Activated CD8-positive, alpha-beta memory T cell treated with anti-CD3 and anti-CD28 coated beads for 48 hours (primary cell): ENCODE results near the gene FGL2.
"Not testable (repeated sequence)": the region's sequence is repeated elsewhere in the genome, so short reads cannot be mapped to it uniquely, and the experiment has no call there.

Experiments used
- DNase-seq, 3 experiments: peaks; one replicate each; pipeline ENCODE4 v3.0.0-alpha.2; 2020; ENCODE audit warnings: low read depth in 2 of 3, low spot score in 2 of 3

Gene FGL2

DNA sequence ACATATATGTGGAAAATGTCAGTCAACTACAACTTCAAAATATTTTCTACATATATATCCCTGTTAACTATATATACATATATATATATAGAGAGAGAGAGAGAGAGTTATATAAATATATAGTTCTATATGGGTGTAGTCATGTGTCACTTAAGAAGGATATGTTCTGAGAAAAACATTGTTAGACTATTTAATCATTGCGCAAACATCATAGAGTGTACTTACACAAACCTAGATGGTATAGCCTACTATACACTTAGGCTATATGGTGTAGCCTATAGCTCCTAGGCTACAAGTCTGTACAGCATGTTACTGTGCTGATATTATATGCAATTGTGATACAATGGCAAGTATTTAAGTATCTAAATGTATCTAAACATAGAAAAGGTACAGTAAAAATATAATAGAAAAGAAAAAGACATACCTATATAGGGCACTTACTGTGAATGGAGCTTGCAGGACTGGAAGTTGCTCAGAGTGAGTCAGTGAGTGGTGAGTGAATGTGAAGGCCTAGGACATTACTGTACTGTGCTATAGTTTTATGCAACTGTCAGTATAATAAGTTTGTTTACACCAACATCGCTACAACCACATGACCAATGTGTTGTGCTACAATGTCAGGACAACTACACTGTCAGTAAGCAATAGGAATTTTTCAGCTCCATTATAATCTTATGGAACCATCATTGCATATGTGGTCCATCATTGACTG lies 18.0 kb upstream of the FGL2 start:
- no peak for DNase-seq

DNA sequence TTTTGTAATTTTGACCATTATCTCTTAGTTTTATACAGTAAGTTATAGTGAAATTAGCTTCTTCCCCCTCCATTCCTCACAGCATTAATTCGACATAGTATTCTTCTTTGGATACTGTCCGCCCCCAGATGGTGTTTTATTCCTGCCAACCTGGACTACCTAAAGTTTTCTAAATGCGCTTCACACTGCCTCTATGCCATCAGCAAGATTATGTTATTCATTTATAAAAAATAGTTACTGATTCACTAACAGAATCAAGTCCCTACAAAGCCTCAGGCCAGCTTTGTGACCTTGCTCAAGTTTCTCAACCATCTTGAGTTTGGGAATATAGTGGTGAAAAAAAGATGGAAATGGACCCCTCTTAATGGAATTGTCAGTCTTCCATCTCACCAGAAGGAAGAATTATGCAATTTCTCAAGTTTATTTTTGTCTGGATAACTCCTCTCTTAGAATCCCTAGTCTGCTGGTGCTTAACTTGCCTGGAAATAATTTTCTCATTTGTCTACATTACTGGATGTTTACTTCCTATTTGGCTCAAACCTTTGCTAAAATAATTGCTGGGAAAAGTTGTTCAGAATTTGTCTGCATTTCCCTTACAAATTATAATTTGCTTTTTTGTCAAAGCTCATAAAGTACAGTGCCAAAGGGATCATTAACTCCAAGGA lies 16.7 kb upstream of the FGL2 start:
- no peak for DNase-seq

- DNase-seq, result no peak
Measured at GRCh38 chr7:77209479-77210139, 10.0 kb upstream of the FGL2 start.

DNA sequence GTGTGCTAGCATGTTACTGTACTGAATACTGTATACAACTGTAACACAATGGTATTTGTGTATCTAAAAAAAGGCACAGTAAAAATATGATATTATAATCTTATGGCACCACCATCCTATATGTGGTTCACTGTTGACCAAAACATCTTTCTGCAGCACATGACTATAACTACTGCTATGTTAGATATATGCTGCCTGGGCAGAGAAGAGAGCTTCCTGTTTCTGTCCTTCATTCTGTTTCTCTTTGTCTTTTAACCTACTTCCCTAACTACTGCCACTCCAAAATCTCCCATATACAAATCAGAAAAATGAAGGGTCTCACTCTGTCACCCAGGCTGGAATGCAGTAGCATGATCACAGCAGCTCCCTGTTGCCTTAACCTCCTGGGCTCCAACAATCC lies 8.8 kb upstream of the FGL2 start:
- DNase-seq, result no peak

DNA sequence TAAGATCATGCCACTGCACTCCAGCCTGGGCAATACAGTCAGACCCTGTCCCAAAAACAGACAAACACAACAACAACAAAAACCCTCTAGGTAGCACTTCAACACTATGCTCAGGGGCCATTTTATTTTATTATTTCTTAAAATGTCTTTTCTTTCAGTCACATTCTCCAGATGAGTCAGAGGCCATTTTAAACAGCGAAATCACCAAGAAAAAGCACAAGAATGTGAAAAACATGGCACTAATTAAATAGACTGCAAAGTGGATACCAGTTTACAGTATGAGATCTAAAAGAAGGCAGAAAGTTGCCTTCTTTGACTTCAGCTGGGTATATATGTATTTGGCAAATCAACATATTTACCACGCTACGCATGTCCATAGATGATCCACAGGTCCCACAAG lies 6.1 kb upstream of the FGL2 start:
- DNase-seq, result no peak

DNA sequence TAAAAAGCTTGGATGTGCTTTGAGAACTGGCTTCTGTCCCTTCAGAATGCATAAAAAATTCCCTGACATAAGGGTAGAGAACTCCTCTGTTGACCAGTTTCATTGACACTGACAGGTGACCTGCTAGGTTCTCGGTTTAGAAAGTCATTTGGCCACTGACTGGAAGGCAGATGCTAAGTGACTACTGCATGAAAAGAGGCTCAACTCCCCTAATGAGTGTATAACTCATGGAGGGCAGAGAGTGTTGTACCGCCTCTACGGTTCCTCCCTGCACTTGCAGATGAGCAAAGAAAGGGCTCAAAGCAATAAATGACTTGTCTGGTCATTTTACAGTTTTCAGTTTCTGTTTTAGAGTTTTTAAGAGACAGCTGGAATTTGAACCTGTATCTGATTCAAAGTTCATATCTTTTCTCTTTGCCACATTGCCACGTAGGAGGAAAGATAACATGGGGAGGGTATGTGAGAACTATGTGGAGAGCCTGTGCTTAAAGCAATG lies 2.9 kb upstream of the FGL2 start:
- DNase-seq, result no peak

GRCh38 chr7:77200542-77200941 lies 923 bp upstream of the FGL2 start:
- DNase-seq, result no peak

- no peak for DNase-seq
Measured at GRCh38 chr7:77197141-77197540, 2.5 kb downstream of the FGL2 start.

DNA sequence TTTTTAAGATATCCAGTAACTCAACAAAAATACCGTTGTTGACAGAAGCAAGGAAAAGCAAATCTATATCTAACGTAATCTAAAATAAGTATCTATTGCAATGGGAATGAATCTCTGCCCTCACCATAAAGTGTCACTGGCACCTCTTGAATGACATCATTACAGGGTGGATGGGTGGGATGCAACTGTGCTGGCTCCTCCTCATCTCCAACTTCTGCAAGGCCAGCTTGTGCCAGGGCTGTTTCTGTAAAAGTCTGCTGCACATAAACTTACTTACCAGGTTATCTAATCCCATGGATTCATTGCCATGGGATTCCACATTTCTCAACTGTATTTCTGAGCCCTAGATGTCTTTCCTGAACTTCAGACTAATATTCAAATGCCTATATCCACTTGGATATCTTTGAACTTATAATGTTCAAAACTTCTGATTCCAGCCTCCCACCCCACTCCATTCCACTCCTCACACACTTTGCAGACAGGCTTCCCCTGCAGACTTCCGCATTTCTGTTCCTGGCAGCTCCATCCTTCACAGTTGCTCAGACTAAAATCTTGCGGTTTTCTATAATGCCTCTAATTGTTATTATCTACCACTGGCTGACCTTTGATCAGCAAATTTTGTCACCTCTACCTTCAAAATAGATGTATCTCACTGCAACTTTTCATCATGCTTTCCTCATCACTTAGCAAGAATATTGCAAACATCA lies 10.7 kb downstream of the FGL2 start:
- DNase-seq, result no peak

DNA sequence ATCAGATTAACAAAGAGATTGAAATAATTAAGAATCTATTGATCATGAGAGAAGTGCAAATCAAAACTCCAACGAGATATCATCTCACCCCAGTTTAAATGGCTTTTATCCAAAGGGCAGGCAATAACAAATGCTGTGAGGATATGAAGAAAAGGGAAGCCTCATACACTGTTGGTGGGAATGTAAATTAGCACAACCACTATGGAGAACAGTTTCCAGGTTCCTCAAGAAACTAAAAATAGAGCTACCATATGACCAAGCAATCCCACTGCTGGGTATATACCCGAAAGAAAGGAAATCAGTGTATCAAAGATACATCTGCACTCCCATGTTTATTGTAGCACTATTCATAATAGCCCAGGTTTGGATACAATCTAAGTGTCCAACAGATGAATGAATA lies 13.8 kb downstream of the FGL2 start:
- no peak for DNase-seq

DNA sequence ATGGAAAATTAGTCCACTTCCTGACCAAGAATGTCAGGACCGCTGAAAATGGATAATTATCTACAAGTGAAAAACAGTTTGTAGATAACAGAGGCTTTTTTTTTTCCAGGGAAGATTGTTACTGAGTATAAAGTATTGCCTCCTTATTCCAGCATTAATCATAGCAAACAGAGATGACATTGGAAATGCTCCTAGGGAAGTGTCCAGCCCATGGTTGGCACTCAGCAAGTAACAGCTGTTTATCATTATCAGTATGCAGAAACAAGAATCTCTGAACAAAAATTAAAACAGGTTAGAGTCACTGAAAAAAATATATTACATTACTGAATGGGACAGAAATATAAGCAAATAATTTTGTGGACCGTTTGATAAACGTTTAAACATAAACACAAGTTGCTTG lies 14.6 kb downstream of the FGL2 start:
- DNase-seq, result no peak

DNA sequence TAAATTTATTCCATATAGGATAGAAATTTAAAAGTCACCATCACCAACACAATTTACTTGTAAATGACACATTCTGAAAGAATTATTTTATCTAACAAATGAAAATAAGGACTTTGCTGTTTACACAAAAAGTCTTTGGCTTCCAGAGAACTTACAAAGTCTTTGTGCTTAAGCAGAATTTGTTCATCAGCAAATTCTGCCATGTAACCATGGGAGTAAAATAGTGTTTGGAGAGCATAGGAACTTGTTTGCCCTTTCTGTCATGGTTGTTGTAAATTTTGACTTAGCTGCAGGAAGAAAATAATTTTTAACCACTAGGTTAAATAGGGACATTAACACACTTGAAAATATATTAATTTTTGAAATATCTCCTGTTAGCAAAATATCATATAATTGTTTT lies 15.2 kb downstream of the FGL2 start:
- no peak for DNase-seq

DNA sequence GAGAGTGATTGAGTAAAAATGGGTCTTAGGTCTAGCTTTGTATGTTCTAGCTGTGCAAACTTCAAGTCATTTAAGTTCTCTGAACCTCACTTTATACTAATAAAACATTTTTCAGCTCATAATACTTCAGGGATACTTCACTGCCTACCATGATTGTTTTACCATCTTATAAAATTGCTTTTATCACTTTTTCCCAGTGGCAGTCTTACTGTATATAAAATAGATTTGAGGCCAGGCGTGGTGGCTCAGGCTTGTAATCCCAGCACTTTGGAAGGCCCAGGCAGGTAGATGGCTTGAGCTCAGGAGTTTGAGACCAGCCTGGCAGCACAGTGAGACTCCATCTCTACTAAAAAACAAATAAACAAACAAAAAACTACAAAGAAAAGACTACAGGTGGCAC lies 17.4 kb downstream of the FGL2 start:
- no peak for DNase-seq

GRCh38 chr7:77181734-77182133 lies 17.9 kb downstream of the FGL2 start:
- DNase-seq, result no peak

DNA sequence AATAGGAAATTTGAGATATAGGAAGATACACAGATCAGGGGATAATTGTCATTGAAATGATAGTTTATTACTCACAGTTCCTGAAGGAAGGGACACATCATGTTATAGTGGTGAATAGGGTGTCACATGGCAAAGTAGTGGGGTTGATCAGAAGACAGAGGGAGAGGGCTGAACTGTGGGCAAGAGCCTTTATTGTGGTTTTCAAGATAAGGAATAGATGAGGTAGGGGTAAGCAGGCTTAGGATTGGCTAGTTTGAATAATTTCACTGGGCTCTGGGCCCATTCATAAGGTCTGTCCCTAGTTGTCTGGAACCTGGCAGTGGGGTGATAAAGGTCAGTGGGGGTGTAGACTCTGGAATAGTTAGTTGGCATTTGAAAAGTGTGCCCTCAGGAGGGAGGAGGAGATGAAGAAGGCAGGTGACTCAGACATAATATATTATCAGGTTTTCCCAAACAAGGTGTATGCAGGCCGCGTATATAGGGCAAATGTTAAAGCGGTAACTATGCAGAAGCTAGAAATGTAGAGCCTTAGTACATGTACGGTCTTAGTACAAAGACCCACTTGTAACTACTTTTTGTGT lies 18.5 kb downstream of the FGL2 start:
- DNase-seq, result no peak

DNA sequence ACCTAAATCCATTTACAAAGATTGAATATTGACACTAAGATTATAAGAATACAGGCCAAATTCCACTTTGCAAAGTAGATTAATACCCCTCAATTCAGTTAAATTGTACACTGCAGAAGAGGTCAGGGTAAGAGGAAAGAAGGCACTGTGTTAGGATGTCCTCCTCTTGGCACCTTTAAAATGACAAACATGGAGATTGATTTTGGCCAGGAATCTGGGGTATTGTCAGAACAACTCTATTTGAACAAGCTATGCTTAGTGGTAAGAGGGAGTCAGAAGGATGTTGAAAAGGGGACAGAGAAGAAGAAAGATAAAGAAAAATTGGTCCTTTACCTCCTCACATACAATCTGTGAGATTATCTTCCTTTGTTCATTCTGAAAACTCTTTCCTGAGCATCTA lies 21.6 kb downstream of the FGL2 start:
- DNase-seq, result not testable (repeated sequence)

- not testable (repeated sequence) for DNase-seq
Measured at GRCh38 chr7:77177321-77177904, 22.2 kb downstream of the FGL2 start.

DNA sequence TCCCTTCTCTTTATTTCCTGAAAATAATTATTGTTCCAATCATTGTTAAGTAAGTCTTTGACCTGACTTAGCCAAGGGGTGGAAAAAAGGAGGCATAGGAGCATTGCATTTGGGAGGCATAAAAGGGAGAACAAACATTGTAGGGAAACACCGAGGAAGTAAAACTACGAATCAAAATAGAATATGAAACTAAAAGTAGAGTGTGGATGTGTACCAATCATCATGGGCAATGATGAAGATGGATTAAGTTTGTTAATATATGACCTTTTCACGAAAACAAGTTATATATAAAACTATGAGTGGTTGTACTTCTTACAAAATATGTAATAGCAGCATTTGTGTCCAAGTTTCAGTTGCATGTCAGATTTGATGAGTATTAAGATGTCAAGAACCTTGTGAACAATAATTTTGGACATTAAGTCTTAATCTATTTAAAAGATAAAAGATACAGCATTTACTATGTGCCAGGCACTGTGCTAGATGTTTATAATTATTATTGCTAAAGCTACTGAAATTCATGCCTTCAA lies 24.3 kb downstream of the FGL2 start:
- DNase-seq, result not testable (repeated sequence)

- not testable (repeated sequence) for DNase-seq
Measured at GRCh38 chr7:77174418-77174817, 25.2 kb downstream of the FGL2 start.

DNA sequence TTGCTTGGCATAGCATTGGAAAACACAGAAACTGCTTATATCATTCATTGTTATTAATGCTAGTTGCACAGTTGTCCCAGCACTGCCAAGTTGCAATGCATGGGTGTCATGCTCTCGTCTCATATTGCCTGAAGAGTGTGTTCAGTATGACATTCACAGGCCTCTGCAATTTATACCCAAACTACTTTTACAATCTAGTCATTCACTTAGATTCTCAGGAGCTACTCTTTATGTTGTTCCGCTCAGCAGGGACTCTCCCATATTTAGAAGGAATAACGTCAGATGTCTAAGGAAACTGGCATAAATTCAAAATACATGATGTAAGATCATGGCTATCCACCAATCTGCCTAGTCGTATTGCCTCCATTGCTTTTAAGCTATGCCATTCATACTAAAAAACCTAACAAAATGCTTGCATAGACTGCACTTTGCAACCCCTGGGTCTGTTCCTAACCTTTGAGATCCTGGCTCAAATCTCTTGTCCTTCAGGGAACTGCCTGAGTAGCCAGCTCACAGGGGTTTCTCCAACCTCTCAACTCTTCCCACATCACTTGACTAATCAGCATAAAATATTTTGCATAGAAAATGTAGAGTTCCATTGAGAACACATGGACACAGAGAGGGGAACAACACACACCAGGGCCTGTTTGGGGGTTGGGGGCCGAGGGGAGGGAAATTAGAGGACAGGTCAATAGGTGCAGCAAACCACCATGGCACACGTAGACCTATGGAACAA lies 27.0 kb downstream of the FGL2 start:
- not testable (repeated sequence) for DNase-seq
